ENCODE measurements around the gene CXCL10.

DNA sequence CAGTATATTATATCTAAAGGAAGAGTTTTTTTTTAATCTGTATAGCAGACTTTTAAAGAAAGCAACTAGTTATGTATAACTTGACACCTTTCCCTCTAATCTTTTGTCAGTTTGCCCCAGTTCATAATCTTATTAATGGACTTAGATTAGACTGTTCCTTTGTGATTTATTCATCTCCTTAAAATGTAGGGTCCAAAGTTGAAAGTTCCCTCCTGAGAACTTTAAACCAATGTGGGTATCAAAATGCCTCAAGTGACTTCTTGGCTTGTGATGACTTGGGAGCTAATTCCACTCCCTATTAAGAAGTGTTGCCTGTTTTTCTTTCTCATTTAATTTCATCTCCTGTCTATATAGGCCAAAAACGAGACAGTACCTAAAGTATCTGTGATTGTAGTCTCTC, 26.2 kb downstream of the CXCL10 start:
- no peak for TF ChIP-seq POLR2A (IDR thresholded peaks at IDR 0.05; ENCODE audit: low read depth)
- TF ChIP-seq, protein P1, sequence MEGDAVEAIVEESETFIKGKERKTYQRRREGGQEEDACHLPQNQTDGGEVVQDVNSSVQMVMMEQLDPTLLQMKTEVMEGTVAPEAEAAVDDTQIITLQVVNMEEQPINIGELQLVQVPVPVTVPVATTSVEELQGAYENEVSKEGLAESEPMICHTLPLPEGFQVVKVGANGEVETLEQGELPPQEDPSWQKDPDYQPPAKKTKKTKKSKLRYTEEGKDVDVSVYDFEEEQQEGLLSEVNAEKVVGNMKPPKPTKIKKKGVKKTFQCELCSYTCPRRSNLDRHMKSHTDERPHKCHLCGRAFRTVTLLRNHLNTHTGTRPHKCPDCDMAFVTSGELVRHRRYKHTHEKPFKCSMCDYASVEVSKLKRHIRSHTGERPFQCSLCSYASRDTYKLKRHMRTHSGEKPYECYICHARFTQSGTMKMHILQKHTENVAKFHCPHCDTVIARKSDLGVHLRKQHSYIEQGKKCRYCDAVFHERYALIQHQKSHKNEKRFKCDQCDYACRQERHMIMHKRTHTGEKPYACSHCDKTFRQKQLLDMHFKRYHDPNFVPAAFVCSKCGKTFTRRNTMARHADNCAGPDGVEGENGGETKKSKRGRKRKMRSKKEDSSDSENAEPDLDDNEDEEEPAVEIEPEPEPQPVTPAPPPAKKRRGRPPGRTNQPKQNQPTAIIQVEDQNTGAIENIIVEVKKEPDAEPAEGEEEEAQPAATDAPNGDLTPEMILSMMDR (IDR thresholded peaks at IDR 0.05), result no peak
- TF ChIP-seq POLR2AphosphoS5 (IDR thresholded peaks at IDR 0.05), result no peak
- TF ChIP-seq EP300 (IDR thresholded peaks at IDR 0.05), result no peak
